HS-5 (cell line): Measurements from ENCODE around the gene RARA.

Experiments used
- DNase-seq: peaks from one replicate; pipeline ENCODE4 v3.0.0-alpha.2; 2012; ENCODE audit warnings: low read depth

The RARA gene

GRCh38 chr17:40345994-40346764, 37.2 kb downstream of the RARA start:
- no peak for DNase-seq

- no peak for DNase-seq
Measured at GRCh38 chr17:40346765-40347158, 37.8 kb downstream of the RARA start.

GRCh38 chr17:40347319-40348135, 38.5 kb downstream of the RARA start:
- DNase-seq: no peak

GRCh38 chr17:40348136-40348504, 39.1 kb downstream of the RARA start:
- no peak for DNase-seq

- no peak for DNase-seq
Measured at GRCh38 chr17:40348562-40349476, 39.8 kb downstream of the RARA start.

- no peak for DNase-seq
Measured at GRCh38 chr17:40349477-40349894, 40.5 kb downstream of the RARA start.

- no peak for DNase-seq
Measured at GRCh38 chr17:40349895-40350688, 41.1 kb downstream of the RARA start.

- DNase-seq: no peak
Measured at GRCh38 chr17:40350689-40351358, 41.8 kb downstream of the RARA start.

- DNase-seq: no peak
Measured at GRCh38 chr17:40351359-40352236, 42.6 kb downstream of the RARA start.

GRCh38 chr17:40352237-40352778, 43.3 kb downstream of the RARA start:
- DNase-seq: no peak

GRCh38 chr17:40352779-40353394, 43.9 kb downstream of the RARA start:
- DNase-seq: no peak

- no peak for DNase-seq
Measured at GRCh38 chr17:40354221-40355122, 45.5 kb downstream of the RARA start.

- DNase-seq: no peak
Measured at GRCh38 chr17:40355123-40355803, 46.3 kb downstream of the RARA start.

GRCh38 chr17:40355804-40356758, 47.1 kb downstream of the RARA start:
- DNase-seq: no peak

GRCh38 chr17:40356990-40357881, 48.3 kb downstream of the RARA start:
- DNase-seq: no peak
